GM23248 (cell line): ENCODE data around the gene NR3C2.

Experiments
- EZH2 ChIP-seq: fragments of 200-600 bp; sonication (generic); IDR thresholded peaks from 2 replicates; pipeline ENCODE4 v1.6.1; 2018; ENCODE audit warnings: antibody characterized with exemption, mild to moderate bottlenecking; ENCODE audit not compliant: insufficient read depth, poor library complexity, severe bottlenecking
- EZH2phosphoT487 ChIP-seq: fragments of 200-600 bp; sonication (generic); IDR thresholded peaks from 2 replicates; pipeline ENCODE4 v1.6.1; 2018; ENCODE audit warnings: antibody characterized with exemption, moderate library complexity, mild to moderate bottlenecking, low read depth; ENCODE audit not compliant: insufficient read depth

GRCh38 chr4:148184922-148185321 is 257.3 kb downstream of the NR3C2 start:
- TF ChIP-seq EZH2 (no peak), EZH2phosphoT487 (no peak)
